GM18868 (cell line): ENCODE data around the gene OPA1.

ENCODE experiments used
- ATAC-seq: cut with Tn5 transposase; IDR thresholded peaks from one replicate; pipeline ENCODE4 v1.9.1; 2021; ENCODE audit warnings: mild to moderate bottlenecking, moderate library complexity; ENCODE audit not compliant: unreplicated experiment

Gene OPA1

GRCh38 chr3:193732391-193732790 lies 139.4 kb downstream of the OPA1 start:
- ATAC-seq = no peak

GRCh38 chr3:193732827-193733226 lies 139.8 kb downstream of the OPA1 start:
- ATAC-seq = no peak

- no peak for ATAC-seq
Observed at GRCh38 chr3:193734737-193735366, 141.8 kb downstream of the OPA1 start.

GRCh38 chr3:193735850-193736249 lies 142.8 kb downstream of the OPA1 start:
- no peak for ATAC-seq

GRCh38 chr3:193736616-193737015 lies 143.6 kb downstream of the OPA1 start:
- no peak for ATAC-seq

GRCh38 chr3:193737191-193737751 lies 144.3 kb downstream of the OPA1 start:
- no peak for ATAC-seq

- no peak for ATAC-seq
Observed at GRCh38 chr3:193742628-193743027, 149.6 kb downstream of the OPA1 start.

GRCh38 chr3:193743702-193744047 lies 150.7 kb downstream of the OPA1 start:
- ATAC-seq = peak; percentile 80

GRCh38 chr3:193744048-193744821 lies 151.2 kb downstream of the OPA1 start:
- peak; percentile 12 for ATAC-seq

- ATAC-seq = no peak
Observed at GRCh38 chr3:193744822-193745684, 152.0 kb downstream of the OPA1 start.

- no peak for ATAC-seq
Observed at GRCh38 chr3:193746832-193747231, 153.8 kb downstream of the OPA1 start.
